HepG2 (cell line): Measurements from ENCODE around the gene HSPA1A. TPM values are rescaled to one million over a fixed set of nuclear protein-coding genes. Genes with fewer than 3 reads are reported as not detected.

Source experiments
- ADNP ChIP-seq: sonication (generic); formaldehyde crosslinking; IDR thresholded peaks from 2 replicates; pipeline ENCODE4 v1.4.0; 2020; ENCODE audit warnings: missing genetic modification reagents
- CC2D1A ChIP-seq: sonication (generic); formaldehyde crosslinking; IDR thresholded peaks from 2 replicates; pipeline ENCODE4 v1.8.1; 2023; ENCODE audit warnings: mild to moderate bottlenecking, missing genetic modification reagents
- FOXK1 ChIP-seq: sonication (generic); formaldehyde crosslinking; IDR thresholded peaks from 2 replicates; pipeline ENCODE4 v1.4.0; 2020; ENCODE audit warnings: low read depth, missing genetic modification reagents, borderline replicate concordance
- HES4 ChIP-seq: sonication (generic); formaldehyde crosslinking; IDR thresholded peaks from 2 replicates; pipeline ENCODE4 v1.9.0; 2021; ENCODE audit warnings: mild to moderate bottlenecking, missing genetic modification reagents, borderline replicate concordance
- HOXA5 ChIP-seq: sonication (generic); formaldehyde crosslinking; IDR thresholded peaks from 2 replicates; pipeline ENCODE4 v1.4.0; 2020; ENCODE audit warnings: missing genetic modification reagents
- MIER3 ChIP-seq: IDR thresholded peaks from 2 replicates; pipeline ENCODE4 v1.6.1; 2016; ENCODE audit warnings: missing compliant biosample characterization, borderline replicate concordance
- MLX ChIP-seq: IDR thresholded peaks from 2 replicates; pipeline ENCODE4 v1.6.1; 2016
- MYC ChIP-seq: sonication (generic); formaldehyde crosslinking; IDR thresholded peaks from 2 replicates; pipeline ENCODE4 v1.9.0; 2021; ENCODE audit warnings: missing genetic modification reagents, borderline replicate concordance
- PBX2 ChIP-seq: IDR thresholded peaks from 2 replicates; pipeline ENCODE4 v1.6.1; 2016; ENCODE audit warnings: control low read depth
- REPIN1 ChIP-seq: sonication (generic); formaldehyde crosslinking; IDR thresholded peaks from 2 replicates; pipeline ENCODE4 v1.8.0; 2022; ENCODE audit warnings: missing genetic modification reagents, low read depth, mild to moderate bottlenecking, borderline replicate concordance
- SNAI1 ChIP-seq: sonication (generic); formaldehyde crosslinking; IDR thresholded peaks from 2 replicates; pipeline ENCODE4 v1.5.0; 2020; ENCODE audit warnings: mild to moderate bottlenecking, missing genetic modification reagents, borderline replicate concordance
- TARDBP ChIP-seq: sonication (generic); formaldehyde crosslinking; IDR thresholded peaks from 2 replicates; pipeline ENCODE4 v1.8.0; 2022; ENCODE audit warnings: mild to moderate bottlenecking, missing genetic modification reagents
- TBL1XR1 ChIP-seq: fragments of 150-350 bp; IDR thresholded peaks from 2 replicates; pipeline ENCODE4 v1.6.1; 2014; ENCODE audit warnings: borderline replicate concordance, low read length; ENCODE audit not compliant: partially characterized antibody
- UBTF ChIP-seq: sonication (generic); formaldehyde crosslinking; IDR thresholded peaks from 2 replicates; pipeline ENCODE4 v1.4.0; 2020; ENCODE audit warnings: mild to moderate bottlenecking, missing genetic modification reagents
- ZC3H4 ChIP-seq: sonication (generic); formaldehyde crosslinking; IDR thresholded peaks from 2 replicates; pipeline ENCODE4 v1.4.0; 2020; ENCODE audit warnings: missing genetic modification reagents, borderline replicate concordance
- ZFP36L1 ChIP-seq: sonication (generic); formaldehyde crosslinking; IDR thresholded peaks from 2 replicates; pipeline ENCODE4 v1.8.0; 2022; ENCODE audit warnings: mild to moderate bottlenecking, missing genetic modification reagents, moderate library complexity
- ZNF24 ChIP-seq: fragments of 450-650 bp; IDR thresholded peaks from 2 replicates; pipeline ENCODE4 v1.6.1; 2017; ENCODE audit warnings: antibody characterized with exemption, mild to moderate bottlenecking
- ZNF317 ChIP-seq: sonication (generic); formaldehyde crosslinking; IDR thresholded peaks from 2 replicates; pipeline ENCODE4 v1.5.0; 2020; ENCODE audit warnings: mild to moderate bottlenecking, missing genetic modification reagents
- ZNF512 ChIP-seq: sonication (generic); formaldehyde crosslinking; IDR thresholded peaks from 2 replicates; pipeline ENCODE4 v1.4.0; 2020; ENCODE audit warnings: mild to moderate bottlenecking, missing genetic modification reagents
- ZNF761 ChIP-seq: sonication (generic); formaldehyde crosslinking; conservative IDR thresholded peaks from 2 replicates; pipeline ENCODE4 v1.4.0; 2020; ENCODE audit warnings: mild to moderate bottlenecking, missing genetic modification reagents
- ZNF781 ChIP-seq: sonication (generic); formaldehyde crosslinking; IDR thresholded peaks from 2 replicates; pipeline ENCODE4 v1.5.1; 2020; ENCODE audit warnings: borderline replicate concordance, mild to moderate bottlenecking, missing genetic modification reagents; ENCODE audit errors: not compliant biosample characterization
- polyA plus RNA-seq, 8 experiments: library from polyadenylated mRNA; depleted of rRNA in 3 of 8; stranded (reverse) in 7 of 8; unstranded in 1 of 8; fragments of >200 nt; fragmentation: Illumina TruSeq in 4 of 8; extraction: Trizol in 4 of 8; gene quantifications; 2 replicates each; pipeline versions ENCODE4 v1.2.1 to v1.2.3, GENCODE V29; 2011 to 2016; ENCODE audit warnings: low read depth in 4 of 8, missing spikeins in 1 of 8, mixed read lengths in 1 of 8; ENCODE audit not compliant: insufficient read depth in 1 of 8
- total RNA-seq, 5 experiments: library from RNA; depleted of rRNA; stranded (reverse); fragments of >200 nt; fragmentation: Illumina TruSeq; extraction: Trizol; gene quantifications; 2 replicates each; pipeline ENCODE4 v1.2.3, GENCODE V29; 2016; ENCODE audit warnings: low read depth in 1 of 5
- TF ChIP-seq, protein P1 (sequence below): sonication (generic); formaldehyde crosslinking; IDR thresholded peaks from 2 replicates; pipeline ENCODE4 v1.8.0; 2022; ENCODE audit warnings: missing genetic modification reagents, mild to moderate bottlenecking, inconsistent platforms, borderline replicate concordance

Gene HSPA1A
- total and polyA plus RNA-seq, 2 of the 13 experiments (the other 11 are each of a cell fraction or from before 2014, with no cell fraction given): 44.5 to 85.0 TPM

- no peak for TF ChIP-seq ZNF512 (CRISPR knock-in tag)
- 0 out of 2 replicates have a peak, but pooled peaks have one; percentile 58 for TF ChIP-seq SNAI1 (CRISPR knock-in tag)
- TF ChIP-seq ZNF781 (CRISPR knock-in tag): no peak
- peak; percentile 59; the same call in 1 of the 2 replicates for TF ChIP-seq REPIN1 (CRISPR knock-in tag)
- peak; percentile 74; the same call in 1 of the 2 replicates for TF ChIP-seq ZFP36L1
- peak; percentile 77 for TF ChIP-seq MYC (CRISPR knock-in tag)
- TF ChIP-seq ADNP (CRISPR knock-in tag): no peak
- TF ChIP-seq ZNF317 (CRISPR knock-in tag): peak; percentile 72
- peak; percentile 64; the same call in 1 of the 2 replicates for TF ChIP-seq MLX (CRISPR knock-in tag)
- TF ChIP-seq ZC3H4 (CRISPR knock-in tag): 0 out of 2 replicates have a peak, but pooled peaks have one; percentile 45
- TF ChIP-seq FOXK1 (CRISPR knock-in tag): peak; percentile 3; the same call in 1 of the 2 replicates
- peak; percentile 84 for TF ChIP-seq HES4 (CRISPR knock-in tag)
- TF ChIP-seq, protein P1, sequence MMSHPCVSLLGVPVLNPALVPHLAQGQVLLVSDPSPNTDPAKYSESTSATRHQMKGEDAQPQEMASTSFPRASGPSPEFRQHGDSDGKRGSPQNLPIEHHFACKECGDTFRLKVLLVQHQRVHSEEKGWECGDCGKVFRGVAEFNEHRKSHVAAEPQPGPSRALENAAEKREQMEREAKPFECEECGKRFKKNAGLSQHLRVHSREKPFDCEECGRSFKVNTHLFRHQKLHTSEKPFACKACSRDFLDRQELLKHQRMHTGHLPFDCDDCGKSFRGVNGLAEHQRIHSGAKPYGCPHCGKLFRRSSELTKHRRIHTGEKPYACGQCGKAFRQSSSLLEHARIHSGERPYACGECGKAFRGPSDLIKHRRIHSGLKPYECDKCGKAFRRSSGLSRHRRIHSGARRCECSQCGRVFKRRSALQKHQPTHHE (CRISPR knock-in tag): peak; percentile 58; the same call in 1 of the 2 replicates
- TF ChIP-seq PBX2 (CRISPR knock-in tag): peak; percentile 84
- TF ChIP-seq HOXA5 (CRISPR knock-in tag): peak; percentile 87
- TF ChIP-seq TARDBP: 0 out of 2 replicates have a peak, but pooled peaks have one; percentile 14
- 0 out of 2 replicates have a peak, but pooled peaks have one; percentile 30 for TF ChIP-seq ZNF24
- no peak for TF ChIP-seq ZNF761
- TF ChIP-seq TBL1XR1: peak; percentile 72
- TF ChIP-seq MIER3 (CRISPR knock-in tag): peak; percentile 51; the same call in 1 of the 2 replicates
- peak; percentile 92 for TF ChIP-seq UBTF (CRISPR knock-in tag)
- no peak for TF ChIP-seq CC2D1A (CRISPR knock-in tag)
These were observed 12.1 kb downstream of the HSPA1A start, which contains the start of gene HSPA1B (continued) for GRCh38 chr6:31827286-31828079.
